HG03469 (cell line): ENCODE results near the gene RPUSD4.

ENCODE experiments used
- ATAC-seq: cut with Tn5 transposase; IDR thresholded peaks from one replicate; pipeline ENCODE4 v1.9.1; 2021; ENCODE audit warnings: mild to moderate bottlenecking, moderate library complexity, moderate number of reproducible peaks; ENCODE audit not compliant: unreplicated experiment

RPUSD4 gene

DNA sequence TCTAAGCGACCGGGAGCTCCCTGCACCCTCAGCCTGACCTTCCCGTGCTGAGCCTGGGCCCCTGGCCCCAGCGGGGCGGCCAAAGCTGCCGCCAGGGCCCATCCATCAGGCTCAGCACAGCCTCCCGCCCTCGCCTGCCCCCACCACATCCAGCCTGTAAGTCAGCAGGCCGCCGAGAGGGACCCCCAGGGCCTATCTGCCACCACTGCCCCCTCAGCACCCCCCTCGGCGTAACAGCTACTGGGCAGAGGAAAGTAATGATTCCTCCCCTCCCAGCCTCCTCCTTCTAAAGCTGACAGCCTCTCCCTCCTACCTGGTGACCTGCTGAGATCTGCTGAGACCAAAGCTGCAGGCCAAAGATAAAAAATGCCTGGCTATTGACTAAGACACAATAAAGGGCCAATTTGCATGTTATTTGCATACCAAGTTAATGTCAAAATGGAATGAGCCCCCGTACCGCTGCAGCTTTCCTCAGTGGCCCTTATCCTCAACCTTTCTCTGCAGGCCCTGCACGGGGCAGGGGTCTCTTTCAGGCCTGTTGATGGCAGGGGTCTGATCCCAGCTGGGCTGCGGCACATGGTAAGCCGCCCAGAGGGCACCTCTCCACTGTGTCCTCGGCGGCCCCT is 51.6 kb downstream of the RPUSD4 start:
- ATAC-seq, result no peak

- no peak for ATAC-seq
Measured at GRCh38 chr11:126158054-126158791, 53.2 kb downstream of the RPUSD4 start.

- ATAC-seq, result no peak
Measured at GRCh38 chr11:126157326-126158030, 54.0 kb downstream of the RPUSD4 start.

DNA sequence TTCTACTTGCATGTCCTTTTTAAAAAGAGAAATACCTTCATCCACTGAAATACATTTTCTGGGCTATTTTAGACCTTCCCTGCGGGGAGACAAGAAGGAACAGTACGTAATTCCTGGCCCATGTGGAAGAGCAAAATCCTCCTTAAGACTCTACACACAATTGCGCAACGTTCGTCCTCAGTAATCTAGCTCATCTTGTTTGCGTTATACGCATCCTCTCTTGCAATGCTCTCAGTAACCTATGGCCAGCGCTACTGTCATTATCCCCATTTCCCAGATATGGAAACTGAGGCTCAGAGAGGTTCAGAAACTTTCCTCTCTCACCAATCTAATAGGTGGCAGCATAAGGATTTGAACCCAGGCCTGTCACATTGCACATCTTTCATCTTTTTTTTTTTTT is 54.6 kb downstream of the RPUSD4 start:
- ATAC-seq, result no peak

DNA sequence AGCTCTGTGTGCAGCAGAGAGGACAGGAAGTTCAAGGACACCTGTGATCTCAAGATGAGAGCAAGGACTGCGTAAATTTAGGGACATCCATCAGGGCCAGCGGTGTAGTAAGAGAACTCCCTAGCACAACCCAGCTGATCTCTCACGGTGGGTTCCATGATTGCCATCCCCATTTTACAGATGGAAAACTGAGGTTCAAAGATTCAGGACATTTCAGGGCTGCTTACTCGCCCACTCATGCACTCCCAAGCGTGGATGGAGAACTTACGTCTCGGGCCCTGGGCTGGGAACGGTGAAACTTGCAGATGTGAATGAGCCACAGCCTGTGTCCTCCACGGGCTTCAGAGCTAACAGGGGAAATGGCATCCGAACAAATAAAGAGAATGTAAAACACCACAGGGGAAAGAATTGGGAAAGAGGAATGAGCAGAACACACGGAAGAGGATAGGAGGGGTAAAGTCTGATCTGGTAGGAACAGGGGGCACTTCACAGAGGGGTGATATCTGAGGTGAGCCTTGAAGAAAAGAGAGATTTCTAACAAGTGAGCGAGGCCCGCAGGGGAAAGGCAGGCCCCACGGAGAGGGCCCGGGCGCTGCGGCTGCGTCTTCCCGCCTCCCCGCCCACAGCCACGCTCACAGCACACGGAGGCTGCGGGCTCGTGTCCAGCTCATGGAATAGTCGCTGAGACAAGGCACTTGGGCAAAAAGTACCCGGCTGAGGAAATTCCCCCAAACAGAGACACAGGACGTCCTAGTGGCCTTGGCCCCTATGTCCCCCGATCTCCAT is 55.9 kb downstream of the RPUSD4 start:
- ATAC-seq, result no peak

DNA sequence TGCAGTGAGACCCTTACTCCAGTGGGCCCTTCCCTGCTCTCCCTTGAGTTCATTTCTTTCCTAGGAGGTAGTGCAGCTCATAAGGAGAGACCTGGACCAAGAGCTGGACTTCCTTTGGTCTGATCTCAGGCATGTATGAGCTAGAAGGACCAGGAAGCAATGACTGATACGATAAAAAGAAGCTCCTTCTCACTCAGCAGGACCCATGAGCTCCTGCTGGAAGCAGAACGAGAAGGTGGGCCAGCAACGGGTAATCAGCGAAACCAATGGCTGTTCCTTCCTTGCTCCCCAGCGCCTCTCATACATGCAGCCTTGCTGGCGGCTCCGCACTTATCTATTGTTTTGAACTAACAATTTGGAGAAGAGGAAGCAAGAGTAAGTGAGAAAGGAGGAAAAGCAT is 56.8 kb downstream of the RPUSD4 start:
- no peak for ATAC-seq

DNA sequence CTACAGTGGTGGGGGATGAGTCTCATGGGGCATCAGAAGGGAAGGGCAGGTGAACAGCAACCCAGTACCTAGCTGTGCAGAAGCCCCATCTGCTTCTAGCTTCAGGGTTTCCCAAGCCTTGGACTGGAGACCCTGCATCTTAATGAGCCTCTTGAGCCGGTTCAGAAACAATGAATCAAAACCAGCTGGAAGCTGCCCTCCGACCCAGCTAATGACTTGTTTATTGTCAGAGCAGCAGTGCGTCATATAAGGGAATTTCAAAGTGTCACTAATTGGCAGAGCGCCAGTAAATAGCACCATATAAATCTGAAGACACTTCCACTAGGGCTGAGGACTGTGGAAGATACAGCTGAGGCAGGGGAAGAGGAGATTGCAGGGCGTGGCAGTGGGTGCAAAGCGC is 57.5 kb downstream of the RPUSD4 start:
- no peak for ATAC-seq

DNA sequence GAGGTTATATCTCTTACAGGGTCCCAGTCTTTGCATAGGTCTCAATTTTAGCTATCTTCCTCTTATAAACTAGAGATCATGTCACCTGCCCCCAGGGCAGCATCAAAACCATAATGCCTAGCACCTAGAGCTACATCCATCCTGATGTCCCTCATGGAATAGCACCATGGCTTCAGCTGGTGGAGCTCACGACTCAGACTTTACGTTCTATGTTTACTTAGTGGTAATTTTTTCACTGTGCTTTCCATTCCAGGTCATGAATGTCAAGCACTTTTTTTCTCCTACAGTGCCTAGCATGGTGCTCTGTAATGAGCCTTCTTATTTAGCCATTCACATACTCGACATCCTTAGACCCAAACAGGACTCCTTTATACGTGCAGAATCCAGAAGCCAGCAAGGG is 58.4 kb downstream of the RPUSD4 start:
- ATAC-seq, result no peak

- no peak for ATAC-seq
Measured at GRCh38 chr11:126152586-126152985, 58.9 kb downstream of the RPUSD4 start.

- no peak for ATAC-seq
Measured at GRCh38 chr11:126152152-126152551, 59.3 kb downstream of the RPUSD4 start.
